RWPE2 (cell line): Measurements from ENCODE around the gene EPS15.

Experiments used
- ATAC-seq: fragments of 200-7000 bp; cut with Tn5 transposase; 3 replicates; pipeline ENCODE4 v1.9.1; 2021; ENCODE audit warnings: low read depth
- DNase-seq: peaks from one replicate; pipeline ENCODE4 v3.0.0-alpha.2; 2020; ENCODE audit warnings: low spot score
- H3K27ac ChIP-seq: fragments of 450-650 bp; 2 replicates; pipeline ENCODE4 v1.5.1; 2017; ENCODE audit warnings: mild to moderate bottlenecking; ENCODE audit not compliant: poor library complexity, severe bottlenecking
- H3K27me3 ChIP-seq: fragments of 250-450 bp; sonication (Bioruptor Pico); 2 replicates; pipeline ENCODE4 v1.5.1; 2021; ENCODE audit warnings: mild to moderate bottlenecking, moderate library complexity; ENCODE audit not compliant: insufficient read depth, poor library complexity, severe bottlenecking
- H3K36me3 ChIP-seq: fragments of 250-450 bp; sonication (Bioruptor Pico); 2 replicates; pipeline ENCODE4 v1.5.1; 2020; ENCODE audit warnings: low read depth, mild to moderate bottlenecking, moderate library complexity
- H3K4me1 ChIP-seq: fragments of 250-450 bp; sonication (Bioruptor Pico); 2 replicates; pipeline ENCODE4 v1.5.1; 2021; ENCODE audit warnings: mild to moderate bottlenecking, moderate library complexity; ENCODE audit not compliant: insufficient read depth, poor library complexity, severe bottlenecking
- H3K4me3 ChIP-seq: fragments of 250-450 bp; sonication (Bioruptor Pico); 2 replicates; pipeline ENCODE4 v1.5.1; 2021; ENCODE audit warnings: mild to moderate bottlenecking, moderate library complexity; ENCODE audit not compliant: severe bottlenecking
- H3K9me3 ChIP-seq: fragments of 250-450 bp; sonication (Bioruptor Pico); 2 replicates; pipeline ENCODE4 v1.5.1; 2021; ENCODE audit warnings: mild to moderate bottlenecking, moderate library complexity; ENCODE audit not compliant: severe bottlenecking
- CTCF ChIP-seq: fragments of 450-650 bp; IDR thresholded peaks from one replicate; pipeline ENCODE4 v1.5.1; 2017; ENCODE audit warnings: mild to moderate bottlenecking, moderate library complexity; ENCODE audit not compliant: poor library complexity, severe bottlenecking

Gene EPS15

GRCh38 chr1:51304360-51304759 is 214.7 kb downstream of the EPS15 start:
- no peaks in the 10 kb centered on the region for H3K9me3 ChIP-seq
- ATAC-seq = no peak
- no peaks in the 10 kb centered on the region for H3K27me3 ChIP-seq
- DNase-seq = no peak
- H3K4me1 ChIP-seq = no peaks in the 10 kb centered on the region
- no peak overlapping the region for H3K4me3 ChIP-seq
- no peak overlapping the region for H3K27ac ChIP-seq
- no peak for TF ChIP-seq CTCF
- no peaks in the 10 kb centered on the region for H3K36me3 ChIP-seq
